Activated CD4-positive, alpha-beta memory T cell treated with anti-CD3 and anti-CD28 coated beads for 36 hours (primary cell): ENCODE measurements around the gene BICRA. TPM values are rescaled to one million over a fixed set of nuclear protein-coding genes. Genes with fewer than 3 reads are reported as not detected.
"Not testable (repeated sequence)": the region's sequence is repeated elsewhere in the genome, so short reads cannot be mapped to it uniquely, and the experiment has no call there.

Source experiments
- CTCF ChIA-PET: fragments of 350-600 bp; sonication (Branson Sonifier 250); formaldehyde crosslinking; loops from one replicate; lab custom pipeline; 2021; ENCODE audit warnings: antibody characterized with exemption, inconsistent platforms; lab: Charles Lee
- POLR2A ChIA-PET: fragments of 350-600 bp; sonication (Branson Sonifier 250); formaldehyde crosslinking; loops from one replicate; lab custom pipeline; 2021; ENCODE audit warnings: antibody characterized with exemption; lab: Charles Lee
- DNase-seq: peaks from one replicate; pipeline ENCODE4 v3.0.0-alpha.2; 2020
- H3K27ac Mint-ChIP-seq: one replicate; pipeline ENCODE4 v1.8.0; 2021; ENCODE audit warnings: mixed read lengths
- H3K27me3 Mint-ChIP-seq: one replicate; pipeline ENCODE4 v1.8.0; 2021; ENCODE audit warnings: mixed read lengths
- H3K36me3 Mint-ChIP-seq: one replicate; pipeline ENCODE4 v1.8.0; 2021; ENCODE audit warnings: mixed read lengths
- H3K4me1 Mint-ChIP-seq: one replicate; pipeline ENCODE4 v1.8.0; 2021; ENCODE audit warnings: low read depth, mixed read lengths
- H3K4me3 Mint-ChIP-seq: one replicate; pipeline ENCODE4 v1.8.0; 2021; ENCODE audit warnings: mild to moderate bottlenecking, mixed read lengths
- H3K9me3 Mint-ChIP-seq: one replicate; pipeline ENCODE4 v1.8.0; 2021; ENCODE audit warnings: mixed read lengths
- intact Hi-C: fragments of 100-400 bp; cut with micrococcal nuclease; formaldehyde crosslinking; loops from one replicate; pipeline ENCODE4 v1.15.1; 2023
- total RNA-seq, 2 experiments: library from RNA; stranded (reverse); gene quantifications; one replicate each; pipeline ENCODE4 v1.2.3, GENCODE V29; 2021

Gene BICRA
- total RNA-seq, 2 experiments from 2014 or later, result 11.9 to 14.0 TPM

DNA sequence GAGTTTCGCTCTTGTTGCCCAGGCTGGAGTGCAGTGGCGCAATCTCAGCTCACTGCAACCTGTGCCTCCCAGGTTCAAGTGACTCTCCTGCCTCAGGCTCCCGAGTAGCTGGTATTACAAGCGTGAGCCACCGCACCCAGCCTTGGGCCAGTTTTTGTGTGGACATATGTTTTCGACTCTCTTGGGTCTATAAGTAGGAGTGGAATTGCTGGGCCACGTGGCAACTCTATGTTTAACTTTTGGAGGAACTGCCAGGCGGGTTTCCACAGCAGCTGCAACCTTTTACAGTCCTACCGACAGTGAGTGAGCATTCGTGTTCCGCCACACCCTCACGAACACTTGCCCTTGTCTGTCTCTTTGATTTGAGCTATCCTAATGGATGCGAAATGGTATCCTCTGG lies 44.9 kb downstream of the BICRA start:
- Mint-ChIP-seq H3K36me3 (peaks cover 4% of the 10 kb centered on the region), H3K4me1 (peaks cover 4% of the 10 kb centered on the region), H3K27ac (no peak overlapping the region), H3K4me3 (no peak overlapping the region), H3K27me3 (no peaks in the 10 kb centered on the region), H3K9me3 (peaks cover 4% of the 10 kb centered on the region)
- ChIA-PET CTCF (no interaction called here), POLR2A (no interaction called here)
- DNase-seq, result no peak
- intact Hi-C loops, result no loop called here

DNA sequence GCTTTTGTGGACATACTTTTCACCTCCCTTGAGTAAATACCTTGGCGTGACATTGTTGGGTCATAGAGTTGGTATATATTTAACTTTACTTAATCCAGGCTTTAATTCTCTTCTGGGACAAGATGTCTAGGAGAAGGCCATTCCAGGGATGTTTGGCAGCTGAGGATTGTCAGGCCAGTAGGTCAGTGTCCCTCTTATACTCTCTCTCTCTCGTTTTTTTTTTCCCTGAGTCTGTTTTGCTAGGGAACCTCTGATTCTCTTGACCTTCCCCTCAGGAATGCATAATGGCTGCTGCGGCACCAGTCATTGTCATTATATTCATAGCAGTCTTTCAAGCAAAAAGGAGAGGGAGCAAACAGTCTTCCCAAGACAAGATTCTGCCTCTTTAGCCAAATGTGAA lies 48.8 kb downstream of the BICRA start:
- POLR2A ChIA-PET, result no interaction called here
- intact Hi-C loops, result no loop called here
- CTCF ChIA-PET, result no interaction called here
- Mint-ChIP-seq H3K9me3 (no peaks in the 10 kb centered on the region), H3K27ac (no peak overlapping the region), H3K4me1 (no peaks in the 10 kb centered on the region), H3K36me3 (no peaks in the 10 kb centered on the region), H3K27me3 (no peaks in the 10 kb centered on the region), H3K4me3 (no peak overlapping the region)
- DNase-seq, result no peak

DNA sequence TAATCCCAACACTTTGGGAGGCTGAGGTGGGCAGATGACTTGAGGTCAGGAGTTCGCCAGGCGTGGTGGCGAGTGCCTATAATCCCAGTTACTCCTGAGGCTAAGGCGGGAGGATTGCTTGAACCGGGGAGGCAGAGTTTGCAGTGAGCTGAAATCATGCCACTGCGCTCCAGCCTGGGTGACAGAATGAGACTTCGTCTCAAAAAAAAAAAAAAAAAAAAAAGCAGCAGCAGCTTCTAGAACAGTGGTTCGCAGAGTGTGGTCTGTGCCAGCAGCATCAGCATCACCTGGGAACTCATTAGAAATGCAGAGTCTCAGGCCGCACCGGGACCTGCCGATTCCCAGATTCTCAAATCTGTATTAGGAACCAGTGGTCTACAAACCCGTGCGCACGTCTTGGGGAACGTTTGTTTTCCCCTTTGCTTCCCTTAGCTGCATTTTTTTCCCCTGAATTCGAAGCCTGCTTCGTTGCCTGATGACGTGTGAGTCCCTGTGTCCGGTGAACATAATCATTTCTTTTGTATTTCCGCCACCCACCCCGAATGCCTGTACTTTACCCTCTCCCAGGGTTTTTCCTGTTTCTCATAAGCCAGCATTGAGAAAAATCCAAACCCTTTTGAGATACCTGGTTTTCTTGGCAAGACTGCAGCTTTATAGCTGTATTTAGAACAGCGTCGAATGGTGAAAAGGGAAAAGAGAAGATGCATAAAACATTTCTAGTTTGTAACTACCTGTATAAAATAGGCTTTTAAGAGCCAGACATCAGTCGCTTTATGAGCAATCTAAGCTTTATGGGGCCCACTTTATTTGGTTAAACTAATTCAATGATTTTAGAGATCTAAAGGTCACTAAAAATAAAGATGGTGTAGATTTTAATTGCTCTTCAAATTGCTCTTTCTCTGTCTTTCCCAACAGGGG lies 49.8 kb downstream of the BICRA start:
- intact Hi-C loops, result no loop called here
- Mint-ChIP-seq H3K4me3 (no peak overlapping the region), H3K4me1 (peaks cover 3% of the 10 kb centered on the region), H3K36me3 (no peaks in the 10 kb centered on the region), H3K9me3 (no peaks in the 10 kb centered on the region), H3K27me3 (no peaks in the 10 kb centered on the region), H3K27ac (no peak overlapping the region)
- ChIA-PET POLR2A (no interaction called here), CTCF (interaction anchor here (0.6 to 1.1 kb wide), 2 partner anchors 115 to 222 kb away, joined by 3 to 4 read pairs; no protein-coding TSS in a partner anchor)
- no peak for DNase-seq

- peaks cover 7% of the 10 kb centered on the region for H3K4me1 Mint-ChIP-seq
- no peaks in the 10 kb centered on the region for H3K9me3 Mint-ChIP-seq
- ChIA-PET POLR2A (no interaction called here), CTCF (no interaction called here)
- DNase-seq, result no peak
- no peak overlapping the region for H3K4me3 Mint-ChIP-seq
- intact Hi-C loops, result no loop called here
- no peaks in the 10 kb centered on the region for H3K27me3 Mint-ChIP-seq
- H3K36me3 Mint-ChIP-seq, result no peaks in the 10 kb centered on the region
- H3K27ac Mint-ChIP-seq, result no peak overlapping the region
Measured at GRCh38 chr19:47660435-47660832, 51.5 kb downstream of the BICRA start.

GRCh38 chr19:47661161-47661560 lies 52.2 kb downstream of the BICRA start:
- H3K9me3 Mint-ChIP-seq, result no peaks in the 10 kb centered on the region
- H3K27me3 Mint-ChIP-seq, result no peaks in the 10 kb centered on the region
- peaks cover 7% of the 10 kb centered on the region for H3K4me1 Mint-ChIP-seq
- H3K36me3 Mint-ChIP-seq, result no peaks in the 10 kb centered on the region
- POLR2A ChIA-PET, result no interaction called here
- intact Hi-C loops, result no loop called here
- H3K4me3 Mint-ChIP-seq, result no peak overlapping the region
- no peak overlapping the region for H3K27ac Mint-ChIP-seq
- DNase-seq, result no peak
- CTCF ChIA-PET, result no interaction called here

GRCh38 chr19:47661611-47662010 lies 52.7 kb downstream of the BICRA start:
- ChIA-PET CTCF (no interaction called here), POLR2A (no interaction called here)
- Mint-ChIP-seq H3K4me3 (no peak overlapping the region), H3K36me3 (no peaks in the 10 kb centered on the region), H3K4me1 (peaks cover 7% of the 10 kb centered on the region), H3K27me3 (no peaks in the 10 kb centered on the region), H3K9me3 (no peaks in the 10 kb centered on the region), H3K27ac (no peak overlapping the region)
- no peak for DNase-seq
- intact Hi-C loops, result no loop called here

GRCh38 chr19:47663435-47663910 lies 54.5 kb downstream of the BICRA start:
- POLR2A ChIA-PET, result no interaction called here
- Mint-ChIP-seq H3K4me1 (peaks cover 7% of the 10 kb centered on the region), H3K9me3 (no peaks in the 10 kb centered on the region), H3K27ac (no peak overlapping the region), H3K4me3 (no peak overlapping the region), H3K27me3 (no peaks in the 10 kb centered on the region), H3K36me3 (no peaks in the 10 kb centered on the region)
- CTCF ChIA-PET, result no interaction called here
- intact Hi-C loops, result no loop called here
- DNase-seq, result no peak

GRCh38 chr19:47663911-47664771 lies 55.2 kb downstream of the BICRA start:
- no peak overlapping the region for H3K27ac Mint-ChIP-seq
- intact Hi-C loops, result no loop called here
- POLR2A ChIA-PET, result no interaction called here

GRCh38 chr19:47668556-47668955 lies 59.6 kb downstream of the BICRA start:
- H3K9me3 Mint-ChIP-seq, H3K27me3 Mint-ChIP-seq, H3K36me3 Mint-ChIP-seq, CTCF ChIA-PET, intact Hi-C loops, POLR2A ChIA-PET, DNase-seq, H3K27ac Mint-ChIP-seq, H3K4me1 Mint-ChIP-seq, H3K4me3 Mint-ChIP-seq: not testable (repeated sequence)

More at GRCh38 chr19:47663911-47664771, 55.2 kb downstream of the BICRA start:
- CTCF ChIA-PET, result no interaction called here
- H3K4me3 Mint-ChIP-seq, result no peak overlapping the region
- no peak for DNase-seq
- H3K4me1 Mint-ChIP-seq, result peaks cover 7% of the 10 kb centered on the region
- H3K9me3 Mint-ChIP-seq, result no peaks in the 10 kb centered on the region
- H3K36me3 Mint-ChIP-seq, result no peaks in the 10 kb centered on the region
- no peaks in the 10 kb centered on the region for H3K27me3 Mint-ChIP-seq

DNA sequence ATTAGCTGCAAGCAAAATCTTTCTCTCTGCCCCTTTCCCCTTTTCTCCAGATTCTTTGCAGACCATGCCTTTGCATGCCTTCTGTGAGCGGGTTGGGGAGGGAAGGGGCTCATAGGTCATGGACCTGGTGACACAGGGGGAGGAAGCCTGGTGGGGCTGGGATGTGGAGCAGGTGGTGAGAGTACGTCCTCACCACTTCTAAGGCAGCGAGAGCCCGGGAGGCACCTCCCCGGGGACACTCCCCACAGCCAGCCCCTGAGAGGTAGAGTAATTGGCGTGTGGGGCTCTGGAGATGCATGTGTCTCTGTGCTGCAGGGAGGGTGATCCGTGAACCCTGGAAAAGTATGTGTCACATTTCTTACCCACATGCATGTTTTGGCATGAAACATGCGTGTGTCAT lies 61.8 kb downstream of the BICRA start:
- H3K9me3 Mint-ChIP-seq, result no peaks in the 10 kb centered on the region
- CTCF ChIA-PET, result no interaction called here
- H3K4me3 Mint-ChIP-seq, result no peak overlapping the region
- no peak for DNase-seq
- H3K27ac Mint-ChIP-seq, result no peak overlapping the region
- H3K36me3 Mint-ChIP-seq, result peaks cover 5% of the 10 kb centered on the region
- intact Hi-C loops, result no loop called here
- H3K4me1 Mint-ChIP-seq, result no peaks in the 10 kb centered on the region
- POLR2A ChIA-PET, result no interaction called here
- H3K27me3 Mint-ChIP-seq, result no peaks in the 10 kb centered on the region

DNA sequence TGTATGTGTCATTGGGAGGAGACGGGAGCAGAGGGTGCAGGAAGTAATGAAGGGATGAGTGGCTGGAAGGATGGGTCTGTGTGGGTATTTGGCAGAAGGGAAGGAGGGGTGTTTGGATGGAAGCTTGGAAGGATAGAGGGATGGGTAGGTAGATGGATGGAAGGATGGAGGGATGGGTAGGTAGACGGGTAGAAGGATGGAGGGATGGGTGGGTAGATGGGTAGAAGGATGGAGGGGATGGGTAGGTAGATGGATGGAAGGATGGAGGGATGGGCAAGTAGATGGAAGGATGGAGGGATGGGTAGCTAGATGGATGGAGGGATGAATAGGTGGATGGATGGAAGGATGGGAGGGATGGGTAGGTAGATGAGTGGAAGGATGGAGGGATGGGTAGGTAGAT lies 62.6 kb downstream of the BICRA start:
- no peaks in the 10 kb centered on the region for H3K27me3 Mint-ChIP-seq
- no peaks in the 10 kb centered on the region for H3K4me1 Mint-ChIP-seq
- no peak overlapping the region for H3K27ac Mint-ChIP-seq
- no peak for DNase-seq
- no peak overlapping the region for H3K4me3 Mint-ChIP-seq
- no peaks in the 10 kb centered on the region for H3K9me3 Mint-ChIP-seq
- ChIA-PET CTCF (no interaction called here), POLR2A (no interaction called here)
- intact Hi-C loops, result no loop called here
- H3K36me3 Mint-ChIP-seq, result peaks cover 5% of the 10 kb centered on the region

DNA sequence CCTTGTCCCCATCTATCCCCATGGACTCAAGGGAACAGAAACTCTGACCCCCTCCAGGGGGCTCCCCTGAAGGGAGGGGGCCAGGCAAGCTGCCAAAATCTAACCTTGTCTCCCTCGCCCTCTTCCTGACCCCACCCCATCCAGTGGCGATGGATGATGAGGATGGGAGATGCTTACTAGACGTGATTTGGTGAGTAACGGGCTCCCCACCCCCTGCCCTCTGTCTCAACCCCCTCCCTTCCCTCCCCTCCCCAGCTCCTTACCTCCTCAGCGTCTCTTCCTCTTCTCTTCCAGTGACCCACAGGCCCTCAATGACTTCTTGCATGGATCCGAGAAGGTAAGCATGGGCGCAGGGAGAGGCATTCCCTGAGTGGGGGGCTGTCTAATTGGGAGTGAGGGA lies 64.5 kb downstream of the BICRA start:
- POLR2A ChIA-PET, result no interaction called here
- Mint-ChIP-seq H3K36me3 (peaks cover 7% of the 10 kb centered on the region), H3K4me3 (no peak overlapping the region), H3K27ac (no peak overlapping the region), H3K4me1 (no peaks in the 10 kb centered on the region), H3K27me3 (no peaks in the 10 kb centered on the region), H3K9me3 (no peaks in the 10 kb centered on the region)
- intact Hi-C loops, result no loop called here
- no peak for DNase-seq
- CTCF ChIA-PET, result interaction anchor here (1.0 to 1.1 kb wide), 2 partner anchors 14 to 237 kb away, joined by 3 read pairs; no protein-coding TSS in a partner anchor
